Liver (tissue), 3 donors: Measurements from ENCODE around the gene SLC38A1.

ENCODE experiments used
- RAD21 ChIP-seq, 2 donors: IDR thresholded peaks; 2 replicates each; pipeline ENCODE4 v1.6.1; 2016; ENCODE audit warnings: antibody characterized with exemption in 2 of 2, mild to moderate bottlenecking in 2 of 2
- RXRA ChIP-seq, 2 donors: IDR thresholded peaks; 2 replicates each; pipeline ENCODE4 v1.6.1; 2017 to 2018; ENCODE audit warnings: antibody characterized with exemption in 2 of 2, mild to moderate bottlenecking in 1 of 2
- SP1 ChIP-seq: IDR thresholded peaks from 2 replicates; pipeline ENCODE4 v1.6.1; 2018; ENCODE audit warnings: antibody characterized with exemption, mild to moderate bottlenecking
- TAF1 ChIP-seq: conservative IDR thresholded peaks from 2 replicates; pipeline ENCODE4 v1.6.1; 2016; ENCODE audit warnings: antibody characterized with exemption, mild to moderate bottlenecking
- TF ChIP-seq, protein P1 (sequence below): fragments of 150-350 bp; IDR thresholded peaks from 2 replicates; pipeline ENCODE4 v1.5.1; 2017; ENCODE audit warnings: improper control_type of control experiment, low read depth, low read length; ENCODE audit not compliant: missing input control
- TF ChIP-seq, protein P2 (sequence below): IDR thresholded peaks from 2 replicates; pipeline ENCODE4 v1.6.1; 2016; ENCODE audit warnings: antibody characterized with exemption
- donor health status: healthy.
- donor health status: healthy.

DNA sequence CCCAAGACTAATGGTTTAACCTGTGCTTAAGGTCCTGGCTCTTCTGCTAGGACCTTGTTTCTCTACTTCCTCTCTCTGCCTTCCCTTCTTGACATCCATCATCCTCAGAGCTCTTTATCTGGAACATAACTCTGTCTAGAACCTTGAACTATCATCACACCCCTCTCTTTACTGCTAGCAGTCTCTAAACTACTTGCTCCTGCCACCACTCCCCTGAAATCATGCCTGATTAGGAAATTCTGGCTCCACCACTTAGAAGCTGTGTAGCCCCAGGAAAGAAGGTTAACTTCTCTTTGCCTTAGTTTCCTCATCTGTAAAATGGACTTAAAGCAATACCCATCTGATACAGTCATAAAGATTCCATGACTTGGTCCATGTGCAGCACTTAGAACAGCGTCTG lies 9.1 kb downstream of the SLC38A1 start:
- TF ChIP-seq, protein P1, sequence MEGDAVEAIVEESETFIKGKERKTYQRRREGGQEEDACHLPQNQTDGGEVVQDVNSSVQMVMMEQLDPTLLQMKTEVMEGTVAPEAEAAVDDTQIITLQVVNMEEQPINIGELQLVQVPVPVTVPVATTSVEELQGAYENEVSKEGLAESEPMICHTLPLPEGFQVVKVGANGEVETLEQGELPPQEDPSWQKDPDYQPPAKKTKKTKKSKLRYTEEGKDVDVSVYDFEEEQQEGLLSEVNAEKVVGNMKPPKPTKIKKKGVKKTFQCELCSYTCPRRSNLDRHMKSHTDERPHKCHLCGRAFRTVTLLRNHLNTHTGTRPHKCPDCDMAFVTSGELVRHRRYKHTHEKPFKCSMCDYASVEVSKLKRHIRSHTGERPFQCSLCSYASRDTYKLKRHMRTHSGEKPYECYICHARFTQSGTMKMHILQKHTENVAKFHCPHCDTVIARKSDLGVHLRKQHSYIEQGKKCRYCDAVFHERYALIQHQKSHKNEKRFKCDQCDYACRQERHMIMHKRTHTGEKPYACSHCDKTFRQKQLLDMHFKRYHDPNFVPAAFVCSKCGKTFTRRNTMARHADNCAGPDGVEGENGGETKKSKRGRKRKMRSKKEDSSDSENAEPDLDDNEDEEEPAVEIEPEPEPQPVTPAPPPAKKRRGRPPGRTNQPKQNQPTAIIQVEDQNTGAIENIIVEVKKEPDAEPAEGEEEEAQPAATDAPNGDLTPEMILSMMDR, result no peak
- TF ChIP-seq SP1, result no peak
- no peak for TF ChIP-seq RXRA (IDR thresholded peaks at IDR 0.05)
- TF ChIP-seq RAD21 (IDR thresholded peaks at IDR 0.05), result no peak
- TF ChIP-seq, protein P2, sequence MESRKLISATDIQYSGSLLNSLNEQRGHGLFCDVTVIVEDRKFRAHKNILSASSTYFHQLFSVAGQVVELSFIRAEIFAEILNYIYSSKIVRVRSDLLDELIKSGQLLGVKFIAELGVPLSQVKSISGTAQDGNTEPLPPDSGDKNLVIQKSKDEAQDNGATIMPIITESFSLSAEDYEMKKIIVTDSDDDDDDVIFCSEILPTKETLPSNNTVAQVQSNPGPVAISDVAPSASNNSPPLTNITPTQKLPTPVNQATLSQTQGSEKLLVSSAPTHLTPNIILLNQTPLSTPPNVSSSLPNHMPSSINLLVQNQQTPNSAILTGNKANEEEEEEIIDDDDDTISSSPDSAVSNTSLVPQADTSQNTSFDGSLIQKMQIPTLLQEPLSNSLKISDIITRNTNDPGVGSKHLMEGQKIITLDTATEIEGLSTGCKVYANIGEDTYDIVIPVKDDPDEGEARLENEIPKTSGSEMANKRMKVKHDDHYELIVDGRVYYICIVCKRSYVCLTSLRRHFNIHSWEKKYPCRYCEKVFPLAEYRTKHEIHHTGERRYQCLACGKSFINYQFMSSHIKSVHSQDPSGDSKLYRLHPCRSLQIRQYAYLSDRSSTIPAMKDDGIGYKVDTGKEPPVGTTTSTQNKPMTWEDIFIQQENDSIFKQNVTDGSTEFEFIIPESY, result no peak
- no peak for TF ChIP-seq TAF1
